ENCODE measurements around the gene DOCK1.

- TF ChIP-seq POLR2A (IDR thresholded peaks at IDR 0.05; ENCODE audit: extremely low read depth, insufficient read length) = no peak
- TF ChIP-seq, protein P1, sequence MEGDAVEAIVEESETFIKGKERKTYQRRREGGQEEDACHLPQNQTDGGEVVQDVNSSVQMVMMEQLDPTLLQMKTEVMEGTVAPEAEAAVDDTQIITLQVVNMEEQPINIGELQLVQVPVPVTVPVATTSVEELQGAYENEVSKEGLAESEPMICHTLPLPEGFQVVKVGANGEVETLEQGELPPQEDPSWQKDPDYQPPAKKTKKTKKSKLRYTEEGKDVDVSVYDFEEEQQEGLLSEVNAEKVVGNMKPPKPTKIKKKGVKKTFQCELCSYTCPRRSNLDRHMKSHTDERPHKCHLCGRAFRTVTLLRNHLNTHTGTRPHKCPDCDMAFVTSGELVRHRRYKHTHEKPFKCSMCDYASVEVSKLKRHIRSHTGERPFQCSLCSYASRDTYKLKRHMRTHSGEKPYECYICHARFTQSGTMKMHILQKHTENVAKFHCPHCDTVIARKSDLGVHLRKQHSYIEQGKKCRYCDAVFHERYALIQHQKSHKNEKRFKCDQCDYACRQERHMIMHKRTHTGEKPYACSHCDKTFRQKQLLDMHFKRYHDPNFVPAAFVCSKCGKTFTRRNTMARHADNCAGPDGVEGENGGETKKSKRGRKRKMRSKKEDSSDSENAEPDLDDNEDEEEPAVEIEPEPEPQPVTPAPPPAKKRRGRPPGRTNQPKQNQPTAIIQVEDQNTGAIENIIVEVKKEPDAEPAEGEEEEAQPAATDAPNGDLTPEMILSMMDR (IDR thresholded peaks at IDR 0.05; ENCODE audit: low read depth, low read length) = no peak
- TF ChIP-seq MAX (IDR thresholded peaks at IDR 0.05; ENCODE audit: low read depth, low read length) = no peak
Observed at GRCh38 chr10:126948355-126949160, 43.3 kb downstream of the DOCK1 start.

Data from NB4 (cell line).